Heart left ventricle (tissue), 13 donors: ENCODE data around the gene GPC3.
"Not testable (repeated sequence)": the region's sequence is repeated elsewhere in the genome, so short reads cannot be mapped to it uniquely, and the experiment has no call there.

Experiments
- POLR2A ChIP-seq, 2 donors: fragments of 450-650 bp; IDR thresholded peaks; one replicate each; pipeline ENCODE4 v1.6.1; 2017; ENCODE audit warnings: antibody characterized with exemption in 2 of 2, mild to moderate bottlenecking in 2 of 2, moderate library complexity in 2 of 2
- TF ChIP-seq, protein P1 (sequence below), 12 donors: fragments of 200-600 bp; sonication (generic) in 4 of 12; IDR thresholded peaks; one replicate each; pipeline versions ENCODE4 v1.5.0 to v1.8.0; 2018 to 2022; ENCODE audit warnings: antibody characterized with exemption in 12 of 12, mild to moderate bottlenecking in 5 of 12
- donor health status: ischemic (EF 13 %, LVEDD 7.1; RV severe dilation, severe dysfunction).
- donor health status: DM: no; HTN: yes; CAD: no.
- donor health status: DM: no; HTN: no; CAD: no.
- donor health status: ischemic (EF 25% LVEDD 6.9; RV normal size, moderate dysfunction).
- donor health status: ischemic (EF 25% LVEDD 5.7; RV mildly dilated, moderate dysfunction).
- donor health status: ischemic (EF 35%, LVEDD 5.7; RV mildly dilated, moderate dysfunction).
- donor health status: nonischemic (EF 11% LVEDD 7.7; RV severe dilation, severe dysfunction).
- donor health status: DM: yes; HTN: yes; CAD: no.
- donor health status: PGD.
- donor health status: ischemic (EF 29% LVEDD 5.4; RV normal size, mild dysfunction).
- donor health status: nonischemic (EF 23%, LVEDD 6.1; RV moderate dilation, normal function).

- TF ChIP-seq POLR2A (IDR thresholded peaks at IDR 0.05) = not testable (repeated sequence)
- TF ChIP-seq, protein P1, sequence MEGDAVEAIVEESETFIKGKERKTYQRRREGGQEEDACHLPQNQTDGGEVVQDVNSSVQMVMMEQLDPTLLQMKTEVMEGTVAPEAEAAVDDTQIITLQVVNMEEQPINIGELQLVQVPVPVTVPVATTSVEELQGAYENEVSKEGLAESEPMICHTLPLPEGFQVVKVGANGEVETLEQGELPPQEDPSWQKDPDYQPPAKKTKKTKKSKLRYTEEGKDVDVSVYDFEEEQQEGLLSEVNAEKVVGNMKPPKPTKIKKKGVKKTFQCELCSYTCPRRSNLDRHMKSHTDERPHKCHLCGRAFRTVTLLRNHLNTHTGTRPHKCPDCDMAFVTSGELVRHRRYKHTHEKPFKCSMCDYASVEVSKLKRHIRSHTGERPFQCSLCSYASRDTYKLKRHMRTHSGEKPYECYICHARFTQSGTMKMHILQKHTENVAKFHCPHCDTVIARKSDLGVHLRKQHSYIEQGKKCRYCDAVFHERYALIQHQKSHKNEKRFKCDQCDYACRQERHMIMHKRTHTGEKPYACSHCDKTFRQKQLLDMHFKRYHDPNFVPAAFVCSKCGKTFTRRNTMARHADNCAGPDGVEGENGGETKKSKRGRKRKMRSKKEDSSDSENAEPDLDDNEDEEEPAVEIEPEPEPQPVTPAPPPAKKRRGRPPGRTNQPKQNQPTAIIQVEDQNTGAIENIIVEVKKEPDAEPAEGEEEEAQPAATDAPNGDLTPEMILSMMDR (IDR thresholded peaks at IDR 0.05) = not testable (repeated sequence)
Measured at GRCh38 chrX:133888084-133888483, 97.3 kb downstream of the GPC3 start.
